Measurements from ENCODE around the gene PARD3. TPM values are rescaled to one million over a fixed set of nuclear protein-coding genes. Genes with fewer than 3 reads are reported as not detected.

The PARD3 gene
- total RNA-seq, 2 donors from 2014 or later, result 59.6 to 74.6 TPM

DNA sequence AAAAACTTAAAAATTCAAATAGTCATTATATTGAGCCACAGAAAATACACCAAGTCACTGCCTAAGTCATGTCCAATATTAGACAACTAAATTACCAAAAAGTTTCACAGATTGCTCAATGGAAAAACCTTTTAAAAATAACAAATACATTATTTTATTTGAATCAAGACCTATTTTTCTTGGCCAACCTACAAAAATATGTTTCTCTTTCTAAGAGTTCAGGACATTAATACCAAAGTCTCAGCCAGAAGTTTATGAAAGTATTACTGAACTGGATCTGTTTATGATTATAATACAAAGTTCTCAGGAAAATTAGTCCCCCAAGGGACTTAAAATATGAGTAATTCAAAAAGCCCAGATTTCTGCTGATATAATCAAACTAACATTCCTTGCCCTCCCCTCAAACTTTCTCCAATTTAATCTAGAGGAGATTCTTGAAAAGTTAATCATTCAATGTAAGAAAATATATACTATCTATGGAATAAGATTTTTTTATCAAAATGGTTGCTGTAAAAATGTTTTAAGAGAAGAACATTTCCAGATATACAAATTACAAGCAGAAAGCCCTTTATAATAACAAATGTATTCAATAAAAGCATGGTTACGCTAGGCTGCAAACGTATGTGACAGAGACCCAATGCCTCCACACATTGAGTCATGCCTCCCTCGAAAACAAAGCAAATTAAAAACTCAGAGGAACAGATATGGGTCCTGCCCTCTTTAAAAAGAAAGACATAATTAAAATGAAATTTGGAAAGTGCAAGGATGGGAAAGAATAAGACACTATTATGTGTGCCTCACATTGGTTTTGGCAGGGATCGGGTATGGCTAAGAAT lies 381.6 kb downstream of the PARD3 start:
- Histone ChIP-seq H3K4me3 (ENCODE audit: low read length) (no peak overlapping the region), H3K36me3 (ENCODE audit: control insufficient read depth, insufficient read depth, low read length) (peaks cover 5% of the 10 kb centered on the region), H3K9me3 (ENCODE audit: control insufficient read depth, low read length) (no peaks in the 10 kb centered on the region), H3K4me1 (ENCODE audit: control insufficient read depth, insufficient read depth, low read length) (no peaks in the 10 kb centered on the region), H3K27ac (ENCODE audit: low read depth, low read length) (no peak overlapping the region), H3K27me3 (ENCODE audit: control insufficient read depth, insufficient read depth, low read length, poor library complexity, severe bottlenecking) (no peaks in the 10 kb centered on the region), H3K9ac (ENCODE audit: extremely low read depth, low read length, poor library complexity, severe bottlenecking) (no peak overlapping the region)
- WGBS, 2 experiments (ENCODE audit: insufficient coverage in 1 of 2, insufficient read length in 1 of 2), result 86 to 94% methylated on average over 2 to 4 of the region's 4 CpGs
- Mint-ChIP-seq H3K27ac (no peak overlapping the region), H3K9me3 (no peaks in the 10 kb centered on the region), H3K27me3 (ENCODE audit: insufficient read depth) (no peaks in the 10 kb centered on the region), H3K36me3 (ENCODE audit: low read depth) (no peaks in the 10 kb centered on the region), H3K4me3 (no peak overlapping the region), H3K4me1 (peaks cover 27% of the 10 kb centered on the region)
- TF ChIP-seq, protein P1, sequence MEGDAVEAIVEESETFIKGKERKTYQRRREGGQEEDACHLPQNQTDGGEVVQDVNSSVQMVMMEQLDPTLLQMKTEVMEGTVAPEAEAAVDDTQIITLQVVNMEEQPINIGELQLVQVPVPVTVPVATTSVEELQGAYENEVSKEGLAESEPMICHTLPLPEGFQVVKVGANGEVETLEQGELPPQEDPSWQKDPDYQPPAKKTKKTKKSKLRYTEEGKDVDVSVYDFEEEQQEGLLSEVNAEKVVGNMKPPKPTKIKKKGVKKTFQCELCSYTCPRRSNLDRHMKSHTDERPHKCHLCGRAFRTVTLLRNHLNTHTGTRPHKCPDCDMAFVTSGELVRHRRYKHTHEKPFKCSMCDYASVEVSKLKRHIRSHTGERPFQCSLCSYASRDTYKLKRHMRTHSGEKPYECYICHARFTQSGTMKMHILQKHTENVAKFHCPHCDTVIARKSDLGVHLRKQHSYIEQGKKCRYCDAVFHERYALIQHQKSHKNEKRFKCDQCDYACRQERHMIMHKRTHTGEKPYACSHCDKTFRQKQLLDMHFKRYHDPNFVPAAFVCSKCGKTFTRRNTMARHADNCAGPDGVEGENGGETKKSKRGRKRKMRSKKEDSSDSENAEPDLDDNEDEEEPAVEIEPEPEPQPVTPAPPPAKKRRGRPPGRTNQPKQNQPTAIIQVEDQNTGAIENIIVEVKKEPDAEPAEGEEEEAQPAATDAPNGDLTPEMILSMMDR (conservative IDR thresholded peaks at IDR 0.05), result no peak
- no peak for DNase-seq

GRCh38 chr10:34432589-34432988 lies 382.5 kb downstream of the PARD3 start:
- Mint-ChIP-seq H3K36me3 (ENCODE audit: low read depth) (no peaks in the 10 kb centered on the region), H3K9me3 (no peaks in the 10 kb centered on the region), H3K27me3 (ENCODE audit: insufficient read depth) (no peaks in the 10 kb centered on the region), H3K27ac (no peak overlapping the region), H3K4me1 (peaks cover 33% of the 10 kb centered on the region), H3K4me3 (no peak overlapping the region)
- no peak overlapping the region for H3K4me3 ChIP-seq (ENCODE audit: low read length)
- TF ChIP-seq, protein P1 (conservative IDR thresholded peaks at IDR 0.05), result no peak
- no peak overlapping the region for H3K27ac ChIP-seq (ENCODE audit: low read depth, low read length)
- no peaks in the 10 kb centered on the region for H3K9me3 ChIP-seq (ENCODE audit: control insufficient read depth, low read length)
- H3K9ac ChIP-seq (ENCODE audit: extremely low read depth, low read length, poor library complexity, severe bottlenecking), result no peak overlapping the region
- no peaks in the 10 kb centered on the region for H3K27me3 ChIP-seq (ENCODE audit: control insufficient read depth, insufficient read depth, low read length, poor library complexity, severe bottlenecking)
- peaks cover 5% of the 10 kb centered on the region for H3K4me1 ChIP-seq (ENCODE audit: control insufficient read depth, insufficient read depth, low read length)
- H3K36me3 ChIP-seq (ENCODE audit: control insufficient read depth, insufficient read depth, low read length), result peaks cover 5% of the 10 kb centered on the region
- no peak for DNase-seq

- H3K4me3 Mint-ChIP-seq, result no peak overlapping the region
- H3K4me3 ChIP-seq (ENCODE audit: low read length), result no peak overlapping the region
- no peaks in the 10 kb centered on the region for H3K9me3 Mint-ChIP-seq
- TF ChIP-seq, protein P1 (conservative IDR thresholded peaks at IDR 0.05), result no peak
- no peaks in the 10 kb centered on the region for H3K36me3 ChIP-seq (ENCODE audit: control insufficient read depth, insufficient read depth, low read length)
- WGBS, 2 experiments (ENCODE audit: insufficient coverage in 1 of 2, insufficient read length in 1 of 2), result 88 to 100% methylated on average over 3 of the region's 3 CpGs
- H3K27ac Mint-ChIP-seq, result no peak overlapping the region
- H3K27ac ChIP-seq (ENCODE audit: low read depth, low read length), result no peak overlapping the region
- no peaks in the 10 kb centered on the region for H3K36me3 Mint-ChIP-seq (ENCODE audit: low read depth)
- H3K27me3 Mint-ChIP-seq (ENCODE audit: insufficient read depth), result no peaks in the 10 kb centered on the region
- peaks cover 47% of the 10 kb centered on the region for H3K4me1 Mint-ChIP-seq
- DNase-seq, result no peak
- H3K27me3 ChIP-seq (ENCODE audit: control insufficient read depth, insufficient read depth, low read length, poor library complexity, severe bottlenecking), result no peaks in the 10 kb centered on the region
- no peak overlapping the region for H3K9ac ChIP-seq (ENCODE audit: extremely low read depth, low read length, poor library complexity, severe bottlenecking)
- H3K9me3 ChIP-seq (ENCODE audit: control insufficient read depth, low read length), result no peaks in the 10 kb centered on the region
- H3K4me1 ChIP-seq (ENCODE audit: control insufficient read depth, insufficient read depth, low read length), result peaks cover 7% of the 10 kb centered on the region
Observed at GRCh38 chr10:34430685-34431084, 384.4 kb downstream of the PARD3 start.

All from endodermal cell (in vitro differentiated cells).